Measurements from ENCODE around the gene HMOX1. TPM values are rescaled to one million over a fixed set of nuclear protein-coding genes. Genes with fewer than 3 reads are reported as not detected.

The HMOX1 gene
- total and polyA plus RNA-seq, 2 of the 13 experiments (the other 11 are each of a cell fraction or from before 2014, with no cell fraction given) = 53.6 to 67.4 TPM

DNA sequence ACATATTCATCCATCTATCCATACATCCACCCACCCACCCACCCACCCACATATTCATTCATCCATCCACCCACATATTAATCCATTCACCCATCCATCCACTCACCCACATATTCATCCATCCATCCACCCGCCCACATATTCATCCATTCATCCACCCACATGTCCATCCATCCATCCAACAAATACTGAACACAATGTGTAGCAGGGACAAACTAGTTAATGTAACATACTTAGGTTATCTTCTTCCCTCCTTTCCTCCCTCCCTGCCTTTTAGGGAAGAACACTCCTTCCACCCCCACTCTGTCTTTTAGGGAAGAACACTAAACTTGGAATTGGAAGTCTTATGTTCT lies 58.4 kb downstream of the HMOX1 start:
- intact Hi-C loops (cut with micrococcal nuclease; ENCODE audit: unreplicated experiment) (no loop called here), in situ Hi-C loops (cut with HindIII; ENCODE audit: extremely low pct_ligation_motif_present, low pct_unique_long_range_greater_than_20kb) (loop anchor here (25.0 kb wide), 1 partner anchor 298 kb away; no protein-coding TSS in a partner anchor)
- H3K79me2 ChIP-seq (ENCODE audit: insufficient read depth, low read length) = no peaks in the 10 kb centered on the region
- H3K4me2 ChIP-seq (ENCODE audit: low read depth, low read length) = no peak overlapping the region
- no peak overlapping the region for H3K4me3 ChIP-seq (replicated peaks in 1 of 3; ENCODE audit: insufficient read depth in 1 of 3, low read depth in 2 of 3, low read length in 3 of 3)
- no peaks in the 10 kb centered on the region for H4K20me1 ChIP-seq (ENCODE audit: insufficient read depth, low read length)
- TF ChIP-seq ZNF749 (CRISPR knock-in tag; IDR thresholded peaks at IDR 0.05; ENCODE audit: borderline replicate concordance) (no peak), SUZ12 (IDR thresholded peaks at IDR 0.05; ENCODE audit: low read depth, low read length) (no peak), NR2F2 (IDR thresholded peaks at IDR 0.05; ENCODE audit: borderline replicate concordance, low read depth) (no peak), ADNP (CRISPR knock-in tag; IDR thresholded peaks at IDR 0.05) (no peak), ETV5 (CRISPR knock-in tag; IDR thresholded peaks at IDR 0.05; ENCODE audit: borderline replicate concordance) (no peak), SALL2 (CRISPR knock-in tag; IDR thresholded peaks at IDR 0.05) (no peak), ZNF75D (CRISPR knock-in tag; IDR thresholded peaks at IDR 0.05; ENCODE audit: borderline replicate concordance) (no peak), ZNF446 (CRISPR knock-in tag; IDR thresholded peaks at IDR 0.05) (no peak)
- TF ChIP-seq, protein P1, sequence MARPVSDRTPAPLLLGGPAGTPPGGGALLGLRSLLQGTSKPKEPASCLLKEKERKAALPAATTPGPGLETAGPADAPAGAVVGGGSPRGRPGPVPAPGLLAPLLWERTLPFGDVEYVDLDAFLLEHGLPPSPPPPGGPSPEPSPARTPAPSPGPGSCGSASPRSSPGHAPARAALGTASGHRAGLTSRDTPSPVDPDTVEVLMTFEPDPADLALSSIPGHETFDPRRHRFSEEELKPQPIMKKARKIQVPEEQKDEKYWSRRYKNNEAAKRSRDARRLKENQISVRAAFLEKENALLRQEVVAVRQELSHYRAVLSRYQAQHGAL (CRISPR knock-in tag; IDR thresholded peaks at IDR 0.05; ENCODE audit: not compliant biosample characterization) = no peak
- TF ChIP-seq, protein P2, sequence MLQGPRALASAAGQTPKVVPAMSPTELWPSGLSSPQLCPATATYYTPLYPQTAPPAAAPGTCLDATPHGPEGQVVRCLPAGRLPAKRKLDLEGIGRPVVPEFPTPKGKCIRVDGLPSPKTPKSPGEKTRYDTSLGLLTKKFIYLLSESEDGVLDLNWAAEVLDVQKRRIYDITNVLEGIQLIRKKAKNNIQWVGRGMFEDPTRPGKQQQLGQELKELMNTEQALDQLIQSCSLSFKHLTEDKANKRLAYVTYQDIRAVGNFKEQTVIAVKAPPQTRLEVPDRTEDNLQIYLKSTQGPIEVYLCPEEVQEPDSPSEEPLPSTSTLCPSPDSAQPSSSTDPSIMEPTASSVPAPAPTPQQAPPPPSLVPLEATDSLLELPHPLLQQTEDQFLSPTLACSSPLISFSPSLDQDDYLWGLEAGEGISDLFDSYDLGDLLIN (CRISPR knock-in tag; IDR thresholded peaks at IDR 0.05; ENCODE audit: borderline replicate concordance) = no peak
- H3K4me1 ChIP-seq (ENCODE audit: insufficient read depth, low read length) = no peaks in the 10 kb centered on the region
- ChIA-PET CTCF (ENCODE audit: low intra/inter-chr PET ratio, low total read pairs) (no interaction called here), POLR2A (no interaction called here)
- 79% methylated on average over 1 of the region's 1 CpG for WGBS (ENCODE audit: low lambda C conversion rate)
- DNase-seq (ENCODE audit: low spot score) (no peak), FAIRE-seq (no peak), ATAC-seq (no peak)
- H3K27me3 ChIP-seq (ENCODE audit: control insufficient read depth in 1 of 2, insufficient read depth in 2 of 2, low read length in 2 of 2) = no peaks in the 10 kb centered on the region
- no peak overlapping the region for H3K27ac ChIP-seq (ENCODE audit: extremely low read length, insufficient read depth, low read length)
- H2AFZ ChIP-seq (ENCODE audit: low read length) = no peak overlapping the region
- H3K36me3 ChIP-seq (replicated peaks in 1 of 2; ENCODE audit: control insufficient read depth in 1 of 2, insufficient read depth in 2 of 2, low read length in 2 of 2) = peaks cover 0 to 1% of the 10 kb centered on the region in 2 experiments; a peak in 1 of 5 replicates
- no peaks in the 10 kb centered on the region for H3K9me3 ChIP-seq (ENCODE audit: low read length)
- no TSS peak for BruUV-seq (replicated peaks)
- no peak overlapping the region for H3K9ac ChIP-seq (ENCODE audit: insufficient read depth, low read depth, low read length)
